ENCODE measurements around the gene MAST2. TPM values are rescaled to one million over a fixed set of nuclear protein-coding genes. Genes with fewer than 3 reads are reported as not detected.
"Not testable (repeated sequence)": the region's sequence is repeated elsewhere in the genome, so short reads cannot be mapped to it uniquely, and the experiment has no call there.

Gene MAST2
- total and polyA plus RNA-seq, 2 of the 13 experiments (the other 11 are each of a cell fraction or from before 2014, with no cell fraction given), result 15.3 to 23.0 TPM

DNA sequence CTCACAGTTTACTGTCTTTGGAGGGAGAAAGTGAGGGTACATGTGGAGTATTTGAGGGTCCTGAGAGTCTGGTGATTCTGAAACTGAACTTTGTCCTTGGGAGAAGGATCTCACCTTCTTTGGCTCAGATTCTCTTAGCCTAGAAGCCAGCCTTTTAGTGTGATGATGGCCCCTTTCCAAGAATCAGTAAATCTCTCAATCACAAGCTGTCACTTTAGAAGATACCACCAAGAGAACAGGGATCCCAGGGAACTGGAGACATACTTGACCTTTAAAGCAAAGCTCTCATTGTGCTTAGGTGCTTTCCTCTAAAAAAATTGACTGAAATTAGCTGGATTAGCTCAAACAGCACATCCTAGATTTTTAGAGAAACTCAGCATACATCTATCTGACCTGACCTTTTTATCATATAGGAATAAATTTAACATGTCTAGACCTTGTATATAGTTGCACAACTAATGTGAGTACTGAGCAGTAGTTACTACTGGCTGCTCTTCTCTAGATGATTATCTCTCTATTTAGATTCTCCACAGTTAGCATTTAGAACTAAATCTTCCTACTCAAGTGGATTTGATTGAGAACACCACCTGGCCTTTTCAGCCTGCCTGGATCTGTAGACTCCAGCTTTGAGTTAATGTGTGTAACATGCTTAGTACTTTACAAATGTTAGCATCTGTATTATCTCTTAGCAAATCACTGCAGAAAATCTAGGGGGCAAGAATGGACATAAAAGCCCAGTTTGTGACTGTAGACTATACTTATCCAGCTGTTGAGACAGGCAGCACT lies 157.7 kb downstream of the MAST2 start:
- Histone ChIP-seq H3K27me3 (ENCODE audit: control insufficient read depth in 1 of 2, insufficient read depth in 2 of 2, low read length in 2 of 2) (no peaks in the 10 kb centered on the region), H3K36me3 (replicated peaks in 1 of 2; ENCODE audit: control insufficient read depth in 1 of 2, insufficient read depth in 2 of 2, low read length in 2 of 2) (peaks cover 5 to 18% of the 10 kb centered on the region in 2 experiments; a peak in 3 of 5 replicates), H3K9me3 (ENCODE audit: low read length) (no peaks in the 10 kb centered on the region), H3K4me1 (ENCODE audit: insufficient read depth, low read length) (peaks cover 10% of the 10 kb centered on the region; the same call in 1 of the 2 replicates), H3K9ac (ENCODE audit: insufficient read depth, low read depth, low read length) (no peak overlapping the region), H4K20me1 (ENCODE audit: insufficient read depth, low read length) (no peaks in the 10 kb centered on the region), H3K4me2 (ENCODE audit: low read depth, low read length) (no peak overlapping the region), H2AFZ (ENCODE audit: low read length) (no peak overlapping the region), H3K27ac (ENCODE audit: extremely low read length, insufficient read depth, low read length) (no peak overlapping the region), H3K4me3 (replicated peaks in 1 of 3; ENCODE audit: insufficient read depth in 1 of 3, low read depth in 2 of 3, low read length in 3 of 3) (no peak overlapping the region), H3K79me2 (ENCODE audit: insufficient read depth, low read length) (peaks cover 2% of the 10 kb centered on the region)
- TF ChIP-seq SALL2 (CRISPR knock-in tag; IDR thresholded peaks at IDR 0.05), result no peak
- DNase-seq (ENCODE audit: low spot score) (no peak), FAIRE-seq (no peak), ATAC-seq (no peak)
- no TSS peak for BruUV-seq (replicated peaks)
- POLR2A ChIA-PET, result no interaction called here
- CTCF ChIA-PET (ENCODE audit: low intra/inter-chr PET ratio, low total read pairs), result no interaction called here
- in situ Hi-C loops (cut with HindIII; ENCODE audit: extremely low pct_ligation_motif_present, low pct_unique_long_range_greater_than_20kb) (no loop called here), intact Hi-C loops (cut with micrococcal nuclease; ENCODE audit: unreplicated experiment) (no loop called here)

DNA sequence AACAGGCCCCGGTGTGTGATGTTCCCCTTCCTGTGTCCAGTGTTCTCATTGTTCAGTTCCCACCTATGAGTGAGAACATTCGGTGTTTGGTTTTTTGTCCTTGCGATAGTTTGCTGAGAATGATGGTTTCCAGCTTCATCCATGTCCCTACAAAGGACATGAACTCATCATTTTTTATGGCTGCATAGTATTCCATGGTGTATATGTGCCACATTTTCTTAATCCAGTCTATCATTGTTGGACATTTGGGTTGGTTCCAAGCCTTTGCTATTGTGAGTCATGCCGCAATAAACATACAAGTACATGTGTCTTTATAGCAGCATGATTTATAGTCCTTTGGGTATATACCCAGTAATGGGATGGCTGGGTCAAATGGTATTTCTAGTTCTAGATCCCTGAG lies 158.5 kb downstream of the MAST2 start:
- in situ Hi-C loops (cut with HindIII; ENCODE audit: extremely low pct_ligation_motif_present, low pct_unique_long_range_greater_than_20kb); H3K9ac ChIP-seq (ENCODE audit: insufficient read depth, low read depth, low read length); ATAC-seq; BruUV-seq (replicated peaks); H2AFZ ChIP-seq (ENCODE audit: low read length); H4K20me1 ChIP-seq (ENCODE audit: insufficient read depth, low read length); DNase-seq (ENCODE audit: low spot score); POLR2A ChIA-PET; intact Hi-C loops (cut with micrococcal nuclease; ENCODE audit: unreplicated experiment); CTCF ChIA-PET (ENCODE audit: low intra/inter-chr PET ratio, low total read pairs); H3K27me3 ChIP-seq (ENCODE audit: control insufficient read depth in 1 of 2, insufficient read depth in 2 of 2, low read length in 2 of 2); H3K4me2 ChIP-seq (ENCODE audit: low read depth, low read length); FAIRE-seq; H3K9me3 ChIP-seq (ENCODE audit: low read length); H3K4me3 ChIP-seq (replicated peaks in 1 of 3; ENCODE audit: insufficient read depth in 1 of 3, low read depth in 2 of 3, low read length in 3 of 3); H3K79me2 ChIP-seq (ENCODE audit: insufficient read depth, low read length); H3K27ac ChIP-seq (ENCODE audit: extremely low read length, insufficient read depth, low read length): not testable (repeated sequence)
- peaks cover 5 to 18% of the 10 kb centered on the region in 2 experiments; a peak in 3 of 5 replicates for H3K36me3 ChIP-seq (replicated peaks in 1 of 2; ENCODE audit: control insufficient read depth in 1 of 2, insufficient read depth in 2 of 2, low read length in 2 of 2)
- WGBS (ENCODE audit: low lambda C conversion rate), result 98% methylated on average over 4 of the region's 4 CpGs
- H3K4me1 ChIP-seq (ENCODE audit: insufficient read depth, low read length), result peaks cover 13% of the 10 kb centered on the region; the same call in 1 of the 2 replicates

Data from HepG2 (cell line).